Keratinocyte (primary cell): ENCODE data around the gene MAP3K10.

Experiments
- CTCF ChIP-seq, 3 experiments: IDR thresholded peaks in 1 of 3; conservative IDR thresholded peaks in 1 of 3; optimal IDR thresholded peaks in 1 of 3; 2 replicates in 2 of 3; 3 replicates in 1 of 3; pipeline versions ENCODE3 to v1.5.1; 2011; ENCODE audit warnings: low read length in 3 of 3, mild to moderate bottlenecking in 3 of 3, moderate library complexity in 2 of 3, control low read depth in 1 of 3, inconsistent platforms in 1 of 3; ENCODE audit not compliant: insufficient read depth in 2 of 3; ENCODE audit errors: extremely low read depth in 1 of 3
- EZH2 ChIP-seq: IDR thresholded peaks from one replicate; pipeline ENCODE4 v1.6.1; 2012; ENCODE audit warnings: inconsistent platforms, mild to moderate bottlenecking, low read length, moderate library complexity

- TF ChIP-seq EZH2 (no peak), CTCF (optimal IDR thresholded peaks at IDR 0.05 in 1 of 3, IDR thresholded peaks at IDR 0.05 in 1 of 3, conservative IDR thresholded peaks at IDR 0.05 in 1 of 3; ENCODE audit: extremely low read depth in 1 of 3, insufficient read depth in 2 of 3, low read length in 3 of 3) (no peak)
These were observed 1.7 kb downstream of the MAP3K10 start for GRCh38 chr19:40192758-40193586.
